GM12801 (cell line): ENCODE data around the gene GNAZ.

Source experiments
- CTCF ChIP-seq: IDR thresholded peaks from one replicate; pipeline ENCODE4 v1.5.1; 2011; ENCODE audit warnings: control low read depth; ENCODE audit not compliant: insufficient read length; ENCODE audit errors: extremely low read depth

GNAZ gene

GRCh38 chr22:23079240-23079768 is 9.0 kb downstream of the GNAZ start:
- TF ChIP-seq CTCF = no peak

- no peak for TF ChIP-seq CTCF
These were observed 9.6 kb downstream of the GNAZ start for GRCh38 chr22:23079814-23080521.

GRCh38 chr22:23080613-23081290 is 10.4 kb downstream of the GNAZ start:
- no peak for TF ChIP-seq CTCF

GRCh38 chr22:23082534-23083314 is 12.4 kb downstream of the GNAZ start:
- no peak for TF ChIP-seq CTCF

GRCh38 chr22:23083315-23084021 is 13.1 kb downstream of the GNAZ start:
- no peak for TF ChIP-seq CTCF

GRCh38 chr22:23084453-23085350 is 14.4 kb downstream of the GNAZ start:
- TF ChIP-seq CTCF = no peak
